GM21360 (cell line): ENCODE results near the gene PLA2R1.

Experiments
- ATAC-seq: cut with Tn5 transposase; IDR thresholded peaks from one replicate; pipeline ENCODE4 v1.9.1; 2021; ENCODE audit warnings: mild to moderate bottlenecking, moderate library complexity; ENCODE audit not compliant: unreplicated experiment

The PLA2R1 gene

DNA sequence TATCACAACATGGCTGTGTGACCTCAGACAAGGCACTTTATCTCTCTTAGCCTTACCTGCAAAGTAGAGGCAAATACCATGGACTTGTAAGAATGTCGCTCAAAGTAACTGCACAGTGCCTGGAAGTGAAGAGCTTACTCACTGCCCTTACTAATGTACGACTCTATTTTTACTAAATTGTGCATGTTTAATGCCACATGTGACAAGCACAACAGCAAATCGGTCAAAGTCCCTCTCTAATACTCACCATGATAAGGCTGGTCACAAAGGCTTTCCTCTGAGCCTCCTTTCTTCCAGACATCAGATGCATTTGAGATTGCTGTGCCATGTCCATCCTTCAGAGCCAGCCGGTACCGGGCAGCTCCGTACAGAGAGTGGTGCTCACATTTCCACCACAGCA is 164.0 kb downstream of the PLA2R1 start:
- no peak for ATAC-seq

DNA sequence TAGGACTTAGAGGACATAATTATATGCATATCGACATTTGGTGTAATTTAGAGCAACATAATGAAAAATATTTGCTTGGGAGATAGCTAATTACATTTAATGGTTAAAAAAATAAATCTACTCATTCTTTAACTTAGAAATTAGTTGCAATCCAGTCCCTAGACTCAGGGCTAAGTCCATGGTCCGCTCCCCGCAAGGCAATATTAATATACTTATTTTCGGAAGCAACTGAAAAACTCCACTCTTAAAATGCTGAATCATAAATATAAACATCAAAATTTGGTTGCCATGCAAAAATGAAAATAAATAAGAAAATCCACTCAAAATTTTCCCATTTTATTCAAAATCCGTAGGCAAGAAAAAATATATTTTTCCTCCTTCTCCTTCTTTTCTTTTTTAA is 164.7 kb downstream of the PLA2R1 start:
- no peak for ATAC-seq

DNA sequence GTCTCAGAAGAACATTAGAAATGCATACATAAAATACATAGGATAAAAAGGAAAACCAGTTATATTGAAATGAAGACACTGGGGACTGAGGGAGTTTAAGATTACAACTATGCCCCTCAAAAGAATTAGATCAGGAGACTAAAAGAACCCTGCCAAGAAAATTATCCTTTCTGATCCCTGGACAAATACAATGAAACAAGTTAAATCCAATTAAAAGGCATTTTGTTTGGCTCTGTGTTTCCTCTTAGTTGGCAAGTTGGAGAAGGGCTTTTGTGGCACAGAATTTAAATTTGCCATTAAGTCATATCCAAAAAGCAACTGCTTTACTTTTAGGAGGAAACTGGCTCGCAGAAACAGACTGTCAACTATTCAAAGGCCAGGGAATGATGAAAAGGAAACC is 165.3 kb downstream of the PLA2R1 start:
- ATAC-seq: no peak

DNA sequence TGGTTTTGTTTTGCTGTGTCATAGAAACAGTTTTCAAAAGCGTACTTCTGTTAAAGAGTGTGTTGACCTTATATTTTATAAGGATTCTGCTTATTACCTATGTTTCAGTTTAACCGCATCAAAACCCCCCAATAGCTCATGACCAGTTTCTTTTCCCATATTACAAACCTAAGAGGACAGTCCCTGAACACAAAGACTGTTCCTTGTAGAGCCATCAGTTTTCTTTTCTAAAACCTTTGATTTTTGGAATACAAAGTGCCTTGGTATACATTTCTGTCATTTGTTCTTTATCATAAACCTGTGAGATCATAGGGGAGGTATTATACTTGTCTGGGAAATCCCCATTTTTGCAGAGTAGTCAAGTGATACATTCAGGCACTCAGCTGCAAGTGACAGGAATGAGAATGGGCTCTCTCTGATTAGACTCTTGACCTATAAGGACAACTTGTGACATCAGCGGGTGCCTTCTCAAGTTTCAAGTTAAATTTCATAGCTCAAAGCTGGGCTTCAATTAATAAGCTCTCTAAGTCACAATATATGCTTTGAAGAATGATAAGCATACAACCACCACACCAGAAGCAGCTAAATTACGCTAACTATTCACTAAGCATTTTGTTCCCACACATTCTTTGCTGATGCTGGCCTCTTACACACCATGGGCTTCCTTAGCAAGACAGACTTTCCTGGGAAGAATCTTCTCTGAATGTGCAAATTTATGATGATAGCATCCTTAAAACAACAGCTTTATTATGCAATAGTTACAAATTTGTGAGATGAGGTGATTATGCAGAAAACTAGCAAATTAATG is 167.0 kb downstream of the PLA2R1 start:
- peak; percentile 69 for ATAC-seq

DNA sequence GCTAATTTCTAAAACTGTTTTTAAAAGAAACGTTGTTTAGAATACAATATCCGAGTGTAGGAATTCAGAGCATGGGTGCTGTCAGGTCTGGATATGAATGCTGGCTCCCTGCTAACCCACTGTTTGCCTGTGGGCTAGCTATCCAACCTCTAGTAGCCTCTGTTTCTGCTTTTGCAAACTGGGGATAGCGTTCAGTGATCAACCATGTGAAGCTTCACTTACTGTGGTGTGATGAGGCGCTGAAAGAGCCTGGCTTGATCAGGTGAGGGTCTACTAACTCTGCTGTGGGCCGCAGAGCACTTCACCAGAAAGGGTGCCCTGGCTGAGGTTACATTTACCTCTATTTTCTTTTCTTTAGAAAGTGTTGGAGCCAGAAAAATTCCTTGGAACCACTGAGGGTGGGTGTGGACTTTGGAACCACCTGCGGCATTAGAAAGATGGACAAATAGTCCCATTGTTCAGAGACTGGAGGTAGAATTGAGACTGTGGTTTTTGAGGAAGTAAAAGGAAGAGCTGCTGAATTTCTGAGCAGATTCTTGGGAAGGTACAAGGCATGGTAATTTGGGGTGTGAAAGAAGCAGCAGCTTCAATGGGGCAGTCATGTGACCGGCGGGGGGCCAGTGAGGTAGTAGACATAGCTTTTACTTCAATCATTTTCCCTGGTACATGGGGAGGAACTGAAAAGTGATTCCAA is 168.1 kb downstream of the PLA2R1 start:
- ATAC-seq: no peak

DNA sequence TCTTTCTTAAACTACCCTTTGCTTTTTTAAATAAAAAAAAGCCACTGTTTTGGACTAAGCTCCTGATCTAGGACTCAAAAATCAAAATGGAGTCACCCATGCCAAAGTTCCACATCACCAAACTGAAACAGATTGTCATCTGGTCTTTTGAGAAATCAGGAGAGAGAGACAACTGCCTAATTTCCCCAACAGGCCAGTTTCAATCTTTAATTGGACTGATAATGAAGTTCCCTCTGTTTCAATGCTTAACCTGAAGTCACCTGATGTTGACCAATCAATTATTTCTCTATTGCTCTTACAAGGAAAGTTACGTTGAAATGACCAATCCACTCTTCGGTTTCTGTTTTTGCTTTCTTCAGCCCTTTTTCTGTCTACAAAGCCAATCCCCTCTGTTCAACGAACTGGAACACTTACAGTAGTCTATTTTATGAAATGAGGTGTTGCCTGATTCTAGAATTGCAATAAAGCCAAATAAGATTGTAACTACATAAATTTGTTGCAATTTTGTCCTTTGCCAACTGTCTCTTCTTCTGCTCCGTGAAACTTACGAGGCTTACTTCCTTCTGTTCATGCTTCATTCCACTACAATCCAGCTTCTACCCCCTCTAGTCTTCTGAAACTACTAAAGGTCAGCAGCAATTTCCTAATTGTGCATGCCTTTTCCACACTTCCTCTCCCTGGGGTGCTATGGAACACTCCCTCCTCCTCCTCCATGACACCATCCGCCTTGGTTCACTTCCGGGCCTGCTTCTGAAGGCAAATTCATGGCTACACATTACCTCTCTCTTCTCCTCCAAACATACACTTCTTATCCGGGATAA is 169.2 kb downstream of the PLA2R1 start:
- ATAC-seq: no peak

- no peak for ATAC-seq
These were observed 170.3 kb downstream of the PLA2R1 start for GRCh38 chr2:159891917-159892730.

GRCh38 chr2:159891267-159891588 is 171.2 kb downstream of the PLA2R1 start:
- ATAC-seq: no peak

DNA sequence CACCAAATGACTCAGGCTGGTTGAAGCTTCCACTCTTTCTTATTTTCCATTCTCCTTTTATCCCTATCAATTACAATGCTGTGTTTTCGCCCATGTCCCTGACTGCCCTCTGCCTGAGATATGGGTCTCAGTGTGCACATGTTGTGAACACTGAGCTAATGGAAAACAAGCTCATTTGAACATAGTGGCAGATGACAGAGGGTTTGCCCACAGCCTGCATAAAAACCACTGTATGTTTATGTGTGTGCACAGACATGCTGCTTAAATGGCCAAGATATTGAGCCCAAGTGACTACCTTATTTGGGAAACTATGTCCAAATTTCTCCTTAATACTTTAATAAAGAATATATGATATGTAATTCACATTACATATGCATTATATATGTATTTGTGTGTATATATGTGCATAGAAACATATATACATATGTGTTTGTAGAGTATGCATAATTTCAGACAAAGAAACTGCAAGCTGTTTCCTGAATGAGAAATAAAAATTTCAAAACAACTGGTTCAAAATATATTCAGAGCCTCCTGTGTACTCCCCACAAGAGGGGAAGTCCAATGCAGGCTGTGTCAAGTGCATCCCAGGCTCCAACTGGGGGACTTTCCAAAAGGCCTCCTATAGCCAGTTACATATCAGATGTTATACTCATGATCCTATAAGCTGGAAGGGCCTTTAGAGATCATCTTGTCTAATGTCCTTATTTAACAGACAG is 171.7 kb downstream of the PLA2R1 start:
- peak; percentile 43 for ATAC-seq

DNA sequence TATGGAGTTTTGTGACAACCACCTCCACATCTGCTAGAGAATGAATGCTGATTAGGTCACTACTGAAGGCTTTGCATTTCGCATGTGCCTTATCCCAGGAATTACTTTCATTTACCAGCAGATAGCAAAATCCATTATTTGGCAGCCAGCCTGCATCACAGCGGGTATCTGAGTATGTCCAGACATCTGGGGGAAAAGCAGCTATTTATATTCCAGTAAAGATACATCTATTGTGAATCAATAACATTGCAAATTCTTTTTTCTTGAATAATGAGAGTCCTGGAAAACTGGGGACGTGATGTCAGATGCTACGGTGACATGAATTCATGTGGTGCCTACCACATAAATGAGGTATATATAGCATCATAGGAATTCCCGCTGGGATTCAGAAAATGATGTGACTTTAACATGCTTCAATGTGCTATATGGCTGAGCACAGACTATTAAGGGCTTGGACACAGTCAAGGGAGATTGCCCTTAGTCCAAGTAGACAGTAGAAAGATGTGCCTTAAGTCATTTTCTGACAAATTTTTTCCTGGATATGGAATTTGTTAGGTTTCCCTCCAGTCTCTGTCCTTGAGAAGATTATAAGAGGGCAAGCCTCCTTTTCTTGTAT is 180.2 kb downstream of the PLA2R1 start:
- no peak for ATAC-seq
